ENCODE measurements around the gene MBD3. TPM values are rescaled to one million over a fixed set of nuclear protein-coding genes. Genes with fewer than 3 reads are reported as not detected.

The MBD3 gene
- total RNA-seq, 1 experiment from 2014 or later, result 128 TPM

- H3K27ac ChIP-seq (ENCODE audit: insufficient read length, low read depth, low read length), result no peak overlapping the region
- peaks cover 4% of the 10 kb centered on the region for H3K79me1 ChIP-seq (ENCODE audit: insufficient read depth, low read depth, low read length, poor library complexity, severe bottlenecking)
- no peak overlapping the region for H2AK5ac ChIP-seq (ENCODE audit: insufficient read length, low read length)
- no peaks in the 10 kb centered on the region for H3K23me2 ChIP-seq (ENCODE audit: insufficient read length, low read depth, low read length, poor library complexity, severe bottlenecking)
- Mint-ChIP-seq H3K27me3 (ENCODE audit: low read depth) (no peaks in the 10 kb centered on the region), H3K36me3 (ENCODE audit: insufficient read depth in 1 of 3, low read depth in 3 of 3) (peaks cover 14 to 39% (median 38%) of the 10 kb centered on the region in 3 experiments; a peak in 6 of 7 replicates), H3K27ac (no peak overlapping the region), H3K4me3 (no peak overlapping the region), H3K4me1 (peaks cover 5 to 10% of the 10 kb centered on the region in 2 experiments), H3K9me3 (no peaks in the 10 kb centered on the region)
- no peaks in the 10 kb centered on the region for H4K20me1 ChIP-seq (ENCODE audit: control insufficient read depth, insufficient read depth, insufficient read length)
- H3K4me2 ChIP-seq (ENCODE audit: insufficient read depth, insufficient read length, low read length), result no peak overlapping the region
- H4K5ac ChIP-seq (ENCODE audit: insufficient read length, low read depth, low read length), result no peak overlapping the region
- no peak overlapping the region for H3K18ac ChIP-seq (ENCODE audit: insufficient read length, low read depth, low read length)
- H3K9me3 ChIP-seq (ENCODE audit: control insufficient read depth, low read depth, low read length), result no peaks in the 10 kb centered on the region
- H4K8ac ChIP-seq (replicated peaks; ENCODE audit: insufficient read length, low read depth, low read length), result no peak overlapping the region
- no peak overlapping the region for H2BK120ac ChIP-seq (ENCODE audit: low read depth, low read length, poor library complexity, severe bottlenecking)
- no peak for TF ChIP-seq CTCF (conservative IDR thresholded peaks at IDR 0.05)
- H3K4ac ChIP-seq (ENCODE audit: low read depth, low read length), result no peak overlapping the region
- H2BK20ac ChIP-seq (ENCODE audit: low read depth, low read length, poor library complexity, severe bottlenecking), result no peak overlapping the region
- H3K4me1 ChIP-seq (ENCODE audit: insufficient read depth, low read length), result no peaks in the 10 kb centered on the region
- no peak overlapping the region for H2BK5ac ChIP-seq (ENCODE audit: insufficient read length, low read length)
- no peak overlapping the region for H3K23ac ChIP-seq (ENCODE audit: insufficient read length, low read depth, low read length)
- no peak overlapping the region for H2BK12ac ChIP-seq (ENCODE audit: insufficient read length, low read depth, low read length)
- no peak for DNase-seq
- H2BK15ac ChIP-seq (ENCODE audit: low read depth, low read length), result no peak overlapping the region
- no peak overlapping the region for H2AFZ ChIP-seq (ENCODE audit: low read length)
- H3K56ac ChIP-seq (ENCODE audit: insufficient read length, low read depth, low read length), result no peak overlapping the region
- H3K27me3 ChIP-seq (ENCODE audit: insufficient read depth, low read length), result no peaks in the 10 kb centered on the region
- H3K79me2 ChIP-seq (ENCODE audit: insufficient read depth, low read length), result no peaks in the 10 kb centered on the region
- WGBS (ENCODE audit: extremely low coverage, insufficient read length, low lambda C conversion rate), result no CpG with 5 or more reads among the region's 32 CpGs
- H4K91ac ChIP-seq (ENCODE audit: insufficient read length, low read depth, low read length), result no peak overlapping the region
- no peak overlapping the region for H3K9ac ChIP-seq (ENCODE audit: extremely low read depth, insufficient read length, low read length)
- H3T11ph ChIP-seq (ENCODE audit: low read length), result no peak overlapping the region
- H3K14ac ChIP-seq (ENCODE audit: insufficient read depth, low read length), result no peak overlapping the region
Measured at GRCh38 chr19:1626417-1627010, 33.8 kb upstream of the MBD3 start.

All from H9 (cell line).